Karpas-422 (cell line): Measurements from ENCODE around the gene CTCFL. TPM values are rescaled to one million over a fixed set of nuclear protein-coding genes. Genes with fewer than 3 reads are reported as not detected.
"Not testable (repeated sequence)": the region's sequence is repeated elsewhere in the genome, so short reads cannot be mapped to it uniquely, and the experiment has no call there.

Source experiments
- DNase-seq: peaks from one replicate; pipeline ENCODE4 v3.0.0-alpha.2; 2015
- H2AFZ ChIP-seq: fragments of 200-600 bp; sonication (generic); 2 replicates; pipeline ENCODE4 v1.6.1; 2014; ENCODE audit warnings: antibody characterized with exemption, low read length, mixed read lengths
- H3K27ac ChIP-seq: fragments of 200-600 bp; sonication (generic); 2 replicates; pipeline ENCODE4 v1.5.1; 2014; ENCODE audit warnings: mild to moderate bottlenecking, low read length, moderate library complexity
- H3K27me3 ChIP-seq: fragments of 200-600 bp; sonication (generic); 2 replicates; pipeline ENCODE4 v1.6.1; 2014; ENCODE audit warnings: low read length, mixed read lengths
- H3K36me3 ChIP-seq: fragments of 200-600 bp; sonication (generic); 2 replicates; pipeline ENCODE4 v1.6.1; 2014; ENCODE audit warnings: low read length, mixed read lengths; ENCODE audit not compliant: insufficient read depth
- H3K4me1 ChIP-seq: fragments of 200-600 bp; sonication (generic); 2 replicates; pipeline ENCODE4 v1.6.1; 2014; ENCODE audit warnings: mild to moderate bottlenecking, low read length, mixed read lengths
- H3K4me2 ChIP-seq: fragments of 200-600 bp; sonication (generic); 2 replicates; pipeline ENCODE4 v1.6.1; 2014; ENCODE audit warnings: low read length, low read depth, mild to moderate bottlenecking; ENCODE audit not compliant: poor library complexity, severe bottlenecking
- H3K4me3 ChIP-seq: fragments of 200-600 bp; sonication (generic); 2 replicates; pipeline ENCODE4 v1.5.1; 2014; ENCODE audit warnings: mild to moderate bottlenecking, antibody characterized with exemption, low read length, mixed read lengths
- H3K79me2 ChIP-seq: fragments of 200-600 bp; sonication (generic); 2 replicates; pipeline ENCODE4 v1.6.1; 2014; ENCODE audit warnings: mild to moderate bottlenecking, low read length, mixed read lengths
- H3K9ac ChIP-seq: fragments of 200-600 bp; sonication (generic); 2 replicates; pipeline ENCODE4 v1.6.0; 2014; ENCODE audit warnings: low read length
- H3K9me2 ChIP-seq: fragments of 200-600 bp; sonication (generic), shearing (Covaris generic); replicated peaks from 2 replicates; pipeline ENCODE4 v1.6.0; 2014; ENCODE audit warnings: mild to moderate bottlenecking, low read length, moderate library complexity; ENCODE audit not compliant: insufficient read depth
- H3K9me3 ChIP-seq: fragments of 300-700, 200-600 bp; sonication (generic); 2 replicates; pipeline ENCODE4 v1.6.1; 2014; ENCODE audit warnings: low read length, mixed read lengths
- H4K20me1 ChIP-seq: fragments of 200-600 bp; sonication (generic); 2 replicates; pipeline ENCODE4 v1.6.1; 2014; ENCODE audit warnings: mild to moderate bottlenecking, antibody characterized with exemption, low read length, low read depth; ENCODE audit not compliant: insufficient read depth
- total RNA-seq: library from RNA; depleted of rRNA; stranded (reverse); fragments of >200 nt; shearing (Covaris generic); gene quantifications from 2 replicates; pipeline ENCODE4 v1.2.3, GENCODE V29; 2014; ENCODE audit warnings: low replicate concordance

Gene CTCFL
- total RNA-seq, 1 experiment from 2014 or later = not detected

DNA sequence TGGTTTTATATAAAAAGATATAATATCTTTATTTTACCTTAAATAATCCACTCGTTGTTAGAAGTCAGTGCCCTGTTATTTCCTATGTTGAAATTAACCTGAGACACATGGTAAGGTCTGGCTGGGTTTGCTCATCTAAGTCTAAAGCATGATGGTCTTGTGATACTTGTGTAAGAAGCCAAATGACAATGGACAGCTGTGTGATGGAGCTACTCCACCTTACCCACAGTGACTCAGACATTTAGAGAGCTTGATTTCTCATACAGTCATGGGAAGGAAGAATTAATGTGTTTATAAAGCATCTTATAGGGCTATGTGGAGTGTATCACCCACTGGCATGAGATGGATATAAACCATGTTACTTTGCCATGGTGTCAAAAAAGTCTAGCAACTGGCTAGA, 11.7 kb downstream of the CTCFL start:
- Histone ChIP-seq H2AFZ (no peak overlapping the region), H3K9me2 (no peaks in the 10 kb centered on the region), H3K79me2 (peaks cover 15% of the 10 kb centered on the region), H3K36me3 (peaks cover 8% of the 10 kb centered on the region; the same call in 1 of the 2 replicates), H3K27me3 (no peaks in the 10 kb centered on the region), H4K20me1 (no peaks in the 10 kb centered on the region), H3K4me3 (no peak overlapping the region), H3K4me1 (peaks cover 7% of the 10 kb centered on the region; the same call in 1 of the 2 replicates), H3K27ac (no peak overlapping the region), H3K9me3 (no peaks in the 10 kb centered on the region), H3K4me2 (no peak overlapping the region), H3K9ac (no peak overlapping the region)
- DNase-seq = no peak

DNA sequence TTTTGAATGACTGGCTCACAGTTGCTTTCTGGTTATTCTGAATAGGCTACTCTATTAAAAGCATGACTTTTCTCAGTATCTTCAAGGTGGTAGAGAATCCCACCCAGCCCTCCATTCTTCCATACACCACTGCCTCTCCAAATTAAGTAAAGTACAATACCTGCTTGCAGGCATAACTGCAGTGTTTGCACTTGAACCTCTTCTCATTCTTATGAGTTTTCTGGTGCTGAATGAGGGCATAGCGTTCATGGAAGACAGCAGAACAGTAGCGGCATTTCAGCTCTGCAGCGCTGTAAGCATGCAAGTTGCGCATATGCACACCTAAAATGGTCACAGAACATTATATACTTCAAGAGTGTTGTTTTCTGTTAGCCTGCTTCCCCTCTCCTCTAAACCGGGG, 12.5 kb downstream of the CTCFL start:
- no peak overlapping the region for H2AFZ ChIP-seq
- peaks cover 8% of the 10 kb centered on the region; the same call in 1 of the 2 replicates for H3K36me3 ChIP-seq
- H3K4me3 ChIP-seq = no peak overlapping the region
- no peaks in the 10 kb centered on the region for H3K9me2 ChIP-seq
- no peaks in the 10 kb centered on the region for H3K9me3 ChIP-seq
- no peaks in the 10 kb centered on the region for H4K20me1 ChIP-seq
- DNase-seq = no peak
- H3K9ac ChIP-seq = no peak overlapping the region
- H3K79me2 ChIP-seq = peaks cover 18% of the 10 kb centered on the region
- peaks cover 8% of the 10 kb centered on the region; the same call in 1 of the 2 replicates for H3K4me1 ChIP-seq
- no peaks in the 10 kb centered on the region for H3K27me3 ChIP-seq
- no peak overlapping the region for H3K4me2 ChIP-seq
- no peak overlapping the region for H3K27ac ChIP-seq

DNA sequence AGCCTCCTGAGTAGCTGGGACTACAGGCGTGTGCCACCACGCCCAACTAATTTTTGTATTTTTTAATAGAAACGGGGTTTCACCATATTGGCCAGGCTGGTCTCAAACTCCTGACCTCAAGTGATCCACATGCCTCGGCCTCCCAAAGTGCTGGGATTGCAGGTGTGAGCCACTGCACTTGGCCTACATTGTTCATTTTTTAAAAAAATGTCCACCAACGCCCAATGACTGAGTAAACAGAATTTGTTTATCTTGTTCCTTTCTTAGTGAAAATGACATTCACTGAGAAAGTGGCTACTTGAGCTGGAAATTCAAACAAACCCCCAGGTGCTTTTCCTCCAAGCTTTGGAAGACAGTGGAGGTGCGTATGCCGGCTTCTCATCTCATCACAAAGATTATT, 13.2 kb downstream of the CTCFL start:
- H4K20me1 ChIP-seq, H3K27ac ChIP-seq, H3K36me3 ChIP-seq, H3K9me2 ChIP-seq, H3K27me3 ChIP-seq, H3K9ac ChIP-seq, H3K9me3 ChIP-seq, DNase-seq, H3K4me2 ChIP-seq, H2AFZ ChIP-seq, H3K4me3 ChIP-seq: not testable (repeated sequence)
- peaks cover 13% of the 10 kb centered on the region for H3K4me1 ChIP-seq
- peaks cover 18% of the 10 kb centered on the region for H3K79me2 ChIP-seq

DNA sequence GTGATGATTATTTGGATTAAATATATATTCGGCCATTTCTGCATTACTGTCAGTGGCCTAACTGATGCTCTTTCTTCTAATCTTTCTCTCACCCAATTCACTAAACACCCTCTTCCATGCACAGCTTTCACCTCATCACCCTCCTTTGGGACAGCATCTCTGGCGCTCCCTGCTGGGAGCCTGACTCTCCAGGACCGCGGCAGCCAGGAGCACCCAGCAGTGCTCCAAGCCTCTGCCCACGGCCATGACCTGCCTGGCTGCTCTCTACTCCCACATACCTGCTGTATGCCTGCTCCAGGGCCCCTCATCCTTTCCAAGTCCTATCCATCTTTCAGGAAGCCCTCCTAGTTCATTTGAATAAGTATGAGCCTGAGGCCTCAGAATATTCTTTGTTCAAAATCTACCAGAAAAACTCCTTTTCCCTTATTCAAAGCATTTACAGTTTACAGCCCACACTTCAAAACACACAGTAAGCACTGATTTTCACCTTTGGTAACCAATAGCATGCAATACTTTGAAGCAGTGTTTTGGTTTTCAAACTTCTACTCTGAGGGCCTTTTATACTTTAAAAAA, 15.2 kb downstream of the CTCFL start:
- no peaks in the 10 kb centered on the region for H3K9me2 ChIP-seq

DNA sequence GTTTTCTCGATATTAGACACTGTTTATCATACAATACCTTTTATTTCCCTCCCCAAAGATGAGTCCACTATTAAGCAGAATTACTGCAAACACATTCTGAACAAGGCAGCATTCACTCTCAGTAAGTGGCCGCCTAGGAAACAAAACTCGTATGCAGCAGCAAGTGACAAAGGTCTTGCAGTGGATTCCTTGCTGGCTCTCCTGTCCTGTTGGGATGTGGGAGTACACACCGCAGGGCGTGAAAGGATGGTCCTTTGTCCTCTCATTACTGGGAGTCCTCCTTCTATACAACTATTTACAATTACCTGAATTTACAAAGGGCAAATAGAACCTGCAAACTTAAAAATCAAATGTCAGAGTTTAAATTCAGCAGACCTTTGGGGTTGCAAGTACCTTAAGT, 16.1 kb downstream of the CTCFL start:
- H3K9ac ChIP-seq = no peak overlapping the region
- no peak overlapping the region for H3K4me3 ChIP-seq
- peaks cover 8% of the 10 kb centered on the region; the same call in 1 of the 2 replicates for H3K36me3 ChIP-seq
- no peak for DNase-seq
- H3K9me3 ChIP-seq = no peaks in the 10 kb centered on the region
- no peaks in the 10 kb centered on the region for H4K20me1 ChIP-seq
- no peak overlapping the region for H3K4me2 ChIP-seq
- H3K79me2 ChIP-seq = peaks cover 22% of the 10 kb centered on the region
- H3K4me1 ChIP-seq = peaks cover 35% of the 10 kb centered on the region
- H2AFZ ChIP-seq = no peak overlapping the region
- H3K9me2 ChIP-seq = no peaks in the 10 kb centered on the region
- H3K27me3 ChIP-seq = no peaks in the 10 kb centered on the region
- H3K27ac ChIP-seq = no peak overlapping the region; the same call in 1 of the 2 replicates

More for the DNA sequence above, 15.2 kb downstream of the CTCFL start:
- no peaks in the 10 kb centered on the region for H3K9me3 ChIP-seq
- H2AFZ ChIP-seq = no peak overlapping the region
- H4K20me1 ChIP-seq = no peaks in the 10 kb centered on the region
- no peak overlapping the region for H3K4me3 ChIP-seq
- H3K4me2 ChIP-seq = no peak overlapping the region
- DNase-seq = peak; percentile 61
- H3K27me3 ChIP-seq = no peaks in the 10 kb centered on the region
- H3K79me2 ChIP-seq = peaks cover 22% of the 10 kb centered on the region
- peaks cover 27% of the 10 kb centered on the region for H3K4me1 ChIP-seq
- no peak overlapping the region for H3K9ac ChIP-seq
- peaks cover 8% of the 10 kb centered on the region; the same call in 1 of the 2 replicates for H3K36me3 ChIP-seq
- H3K27ac ChIP-seq = peak overlapping the region; percentile 29; the same call in 1 of the 2 replicates

DNA sequence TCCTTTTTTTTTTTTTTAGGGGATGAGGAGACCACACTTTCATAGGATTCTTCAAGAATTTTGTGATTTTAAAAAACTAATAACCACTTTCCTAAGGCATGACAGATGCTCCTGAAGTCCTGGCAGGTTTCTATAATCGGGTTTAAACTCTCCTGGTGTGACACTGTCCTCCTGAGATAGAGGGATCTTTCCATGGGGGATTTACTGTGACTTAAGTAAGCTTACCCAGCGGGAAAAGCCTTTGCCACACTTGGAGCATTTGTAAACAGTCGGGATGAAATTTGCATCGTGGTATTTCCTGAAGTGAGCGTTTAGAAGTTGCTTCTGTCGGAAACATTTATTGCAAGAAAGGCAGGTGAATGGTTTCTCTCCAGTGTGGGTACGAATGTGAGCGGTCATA, 16.6 kb downstream of the CTCFL start:
- DNase-seq = no peak
- Histone ChIP-seq H3K27me3 (no peaks in the 10 kb centered on the region), H3K9me2 (no peaks in the 10 kb centered on the region), H3K4me2 (no peak overlapping the region), H3K9me3 (no peaks in the 10 kb centered on the region), H3K9ac (no peak overlapping the region), H3K27ac (peak overlapping the region; percentile 36; the same call in 1 of the 2 replicates), H3K79me2 (peaks cover 22% of the 10 kb centered on the region), H3K36me3 (peaks cover 5% of the 10 kb centered on the region; the same call in 1 of the 2 replicates), H3K4me1 (peaks cover 40% of the 10 kb centered on the region), H4K20me1 (no peaks in the 10 kb centered on the region), H2AFZ (no peak overlapping the region), H3K4me3 (no peak overlapping the region)

DNA sequence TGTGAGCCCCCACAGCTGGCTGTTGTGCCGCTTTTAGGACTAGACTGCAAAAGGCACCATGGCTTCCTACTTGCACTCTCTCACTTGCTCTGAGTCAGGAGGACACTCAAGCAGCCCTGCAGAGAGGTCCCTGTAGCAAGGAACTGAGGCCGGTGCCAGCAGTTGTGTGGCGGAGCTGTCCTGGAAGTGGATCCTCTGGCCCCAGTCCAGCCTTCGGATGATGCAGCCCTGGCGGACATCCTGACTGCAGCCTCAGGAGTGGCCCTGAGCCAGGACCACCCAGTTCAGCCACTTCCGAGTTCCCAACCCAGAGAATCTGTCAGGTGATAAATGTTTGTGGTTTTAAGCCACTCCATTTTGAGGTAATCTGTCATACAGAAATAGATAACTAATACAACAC, 17.5 kb downstream of the CTCFL start:
- Histone ChIP-seq H3K9me3 (no peaks in the 10 kb centered on the region), H3K4me3 (no peak overlapping the region)

DNA sequence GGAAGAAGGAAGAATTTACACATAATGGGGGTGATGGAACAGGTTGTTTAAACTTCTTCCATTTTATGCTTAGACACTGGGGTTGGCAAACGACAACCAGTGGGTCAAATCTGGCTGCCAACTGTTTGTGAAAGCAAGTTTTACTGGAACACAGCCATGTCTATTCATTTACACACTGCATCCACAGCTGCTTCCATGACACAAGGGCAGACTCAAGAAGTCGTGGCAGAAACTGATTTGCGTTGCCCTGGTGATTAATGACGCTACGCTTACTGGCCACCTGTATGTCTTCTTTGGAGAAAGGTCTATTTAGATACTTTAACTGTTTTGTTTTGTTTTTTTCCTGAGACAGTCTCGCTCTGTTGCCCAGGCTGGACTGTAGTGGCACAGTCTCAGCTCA, 19.0 kb downstream of the CTCFL start:
- Histone ChIP-seq H3K9me3 (no peaks in the 10 kb centered on the region), H3K9ac (no peak overlapping the region), H3K36me3 (peaks cover 5% of the 10 kb centered on the region; the same call in 1 of the 2 replicates), H4K20me1 (no peaks in the 10 kb centered on the region), H3K79me2 (peaks cover 23% of the 10 kb centered on the region), H3K4me2 (no peak overlapping the region), H3K9me2 (no peaks in the 10 kb centered on the region), H3K4me3 (no peak overlapping the region), H3K27me3 (no peaks in the 10 kb centered on the region), H3K27ac (peak overlapping the region; percentile 59; the same call in 1 of the 2 replicates), H2AFZ (no peak overlapping the region), H3K4me1 (peaks cover 56% of the 10 kb centered on the region)
- DNase-seq = no peak

More for the DNA sequence above, 17.5 kb downstream of the CTCFL start:
- Histone ChIP-seq H3K27me3 (no peaks in the 10 kb centered on the region), H3K9me2 (no peaks in the 10 kb centered on the region), H3K36me3 (peaks cover 5% of the 10 kb centered on the region; the same call in 1 of the 2 replicates), H2AFZ (no peak overlapping the region), H4K20me1 (no peaks in the 10 kb centered on the region), H3K9ac (no peak overlapping the region), H3K4me1 (peaks cover 49% of the 10 kb centered on the region), H3K79me2 (peaks cover 22% of the 10 kb centered on the region), H3K27ac (no peak overlapping the region), H3K4me2 (no peak overlapping the region)
- DNase-seq = no peak
